PC-3 (cell line): ENCODE results near the gene IFNA21.
"Not testable (repeated sequence)": the region's sequence is repeated elsewhere in the genome, so short reads cannot be mapped to it uniquely, and the experiment has no call there.

Source experiments
- CTCF ChIP-seq: fragments of 300-600 bp; sonication (generic); conservative IDR thresholded peaks from 2 replicates; pipeline ENCODE4 v1.5.1; 2017; ENCODE audit warnings: antibody characterized with exemption, low read depth, mild to moderate bottlenecking, low read length
- EZH2 ChIP-seq: fragments of 300-600 bp; sonication (generic); IDR thresholded peaks from one replicate; pipeline ENCODE4 v1.6.1; 2017; ENCODE audit warnings: antibody characterized with exemption, mild to moderate bottlenecking, low read length; ENCODE audit not compliant: unreplicated experiment

GRCh38 chr9:21182810-21183736 lies 16.6 kb upstream of the IFNA21 start:
- TF ChIP-seq EZH2: not testable (repeated sequence)
- peak; percentile 56 for TF ChIP-seq CTCF
